ENCODE measurements around the gene SSX2IP.

GRCh38 chr1:84619383-84620102, 70.7 kb downstream of the SSX2IP start:
- TF ChIP-seq CTCF (conservative IDR thresholded peaks at IDR 0.05): no peak
- TF ChIP-seq EZH2 (IDR thresholded peaks at IDR 0.05; ENCODE audit: low read depth): no peak

Data from PC-9 (cell line).